Measurements from ENCODE around the gene SH3RF1.

DNA sequence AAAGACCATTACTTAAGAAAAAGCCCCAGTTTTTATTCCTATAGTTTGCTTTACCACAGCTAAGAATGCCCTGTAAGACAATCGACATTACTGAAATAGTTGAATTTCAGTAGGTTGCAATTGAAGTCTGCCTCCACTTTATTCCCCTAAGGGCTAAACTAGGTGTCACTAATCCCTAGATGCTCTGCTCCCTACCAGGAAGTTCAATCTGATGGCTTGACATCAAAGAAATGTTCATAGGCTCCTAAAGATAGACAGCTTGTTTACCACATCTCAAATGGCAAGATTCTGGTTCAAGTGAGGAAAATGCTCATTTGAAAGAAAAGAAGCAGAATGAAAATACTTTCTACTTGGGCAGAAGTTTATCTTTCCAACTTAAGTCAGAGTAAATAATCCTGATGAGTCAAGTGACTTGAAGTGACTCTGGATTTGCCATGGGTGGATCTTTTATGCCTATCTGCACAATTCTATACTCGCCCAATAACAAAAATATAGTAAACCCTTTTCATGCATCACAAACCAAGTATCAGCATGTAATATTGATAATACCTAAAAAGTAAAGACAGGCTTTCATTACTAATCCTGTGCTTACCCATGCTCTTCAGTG lies 117.2 kb downstream of the SH3RF1 start:
- TF ChIP-seq, protein P1, sequence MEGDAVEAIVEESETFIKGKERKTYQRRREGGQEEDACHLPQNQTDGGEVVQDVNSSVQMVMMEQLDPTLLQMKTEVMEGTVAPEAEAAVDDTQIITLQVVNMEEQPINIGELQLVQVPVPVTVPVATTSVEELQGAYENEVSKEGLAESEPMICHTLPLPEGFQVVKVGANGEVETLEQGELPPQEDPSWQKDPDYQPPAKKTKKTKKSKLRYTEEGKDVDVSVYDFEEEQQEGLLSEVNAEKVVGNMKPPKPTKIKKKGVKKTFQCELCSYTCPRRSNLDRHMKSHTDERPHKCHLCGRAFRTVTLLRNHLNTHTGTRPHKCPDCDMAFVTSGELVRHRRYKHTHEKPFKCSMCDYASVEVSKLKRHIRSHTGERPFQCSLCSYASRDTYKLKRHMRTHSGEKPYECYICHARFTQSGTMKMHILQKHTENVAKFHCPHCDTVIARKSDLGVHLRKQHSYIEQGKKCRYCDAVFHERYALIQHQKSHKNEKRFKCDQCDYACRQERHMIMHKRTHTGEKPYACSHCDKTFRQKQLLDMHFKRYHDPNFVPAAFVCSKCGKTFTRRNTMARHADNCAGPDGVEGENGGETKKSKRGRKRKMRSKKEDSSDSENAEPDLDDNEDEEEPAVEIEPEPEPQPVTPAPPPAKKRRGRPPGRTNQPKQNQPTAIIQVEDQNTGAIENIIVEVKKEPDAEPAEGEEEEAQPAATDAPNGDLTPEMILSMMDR (IDR thresholded peaks at IDR 0.05): no peak
- TF ChIP-seq EP300 (IDR thresholded peaks at IDR 0.05): no peak
- no peak for TF ChIP-seq POLR2A (IDR thresholded peaks at IDR 0.05)
